ENCODE data around the gene RNF19B.

RNF19B gene

DNA sequence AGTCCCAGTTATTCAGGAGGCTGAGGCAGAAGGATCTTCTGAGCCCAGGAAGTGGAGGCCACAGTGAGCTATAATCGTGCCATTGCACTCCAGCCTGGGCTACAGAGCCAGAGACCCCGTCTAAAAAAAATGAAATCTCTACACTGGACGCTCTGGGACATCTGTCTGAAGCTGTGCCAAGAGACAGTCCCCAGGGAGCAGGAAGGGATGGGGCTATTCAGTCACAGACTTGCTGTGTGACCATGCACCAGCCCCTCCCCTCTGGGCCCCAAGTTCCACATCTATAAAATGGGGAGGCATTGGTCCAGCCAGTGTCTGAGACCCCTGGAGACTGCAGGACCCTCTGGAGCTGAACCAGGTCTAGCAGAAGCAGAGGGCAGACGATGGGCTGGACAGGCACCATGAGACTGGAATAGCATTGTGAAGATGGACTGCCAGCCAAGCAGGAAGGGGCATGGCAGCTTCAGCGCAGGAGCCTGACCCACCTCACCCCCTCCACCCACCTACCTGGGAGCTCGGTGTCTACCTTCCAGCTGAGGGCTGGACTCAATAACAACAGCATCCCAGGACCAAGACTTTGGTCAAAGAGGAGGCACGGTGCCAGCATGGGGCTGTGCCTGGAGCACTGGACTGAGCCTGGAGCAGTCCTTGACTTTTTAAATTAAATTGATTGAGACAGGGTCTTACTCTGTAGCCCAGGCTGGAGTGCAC lies 64.9 kb downstream of the RNF19B start:
- FAIRE-seq: no peak

DNA sequence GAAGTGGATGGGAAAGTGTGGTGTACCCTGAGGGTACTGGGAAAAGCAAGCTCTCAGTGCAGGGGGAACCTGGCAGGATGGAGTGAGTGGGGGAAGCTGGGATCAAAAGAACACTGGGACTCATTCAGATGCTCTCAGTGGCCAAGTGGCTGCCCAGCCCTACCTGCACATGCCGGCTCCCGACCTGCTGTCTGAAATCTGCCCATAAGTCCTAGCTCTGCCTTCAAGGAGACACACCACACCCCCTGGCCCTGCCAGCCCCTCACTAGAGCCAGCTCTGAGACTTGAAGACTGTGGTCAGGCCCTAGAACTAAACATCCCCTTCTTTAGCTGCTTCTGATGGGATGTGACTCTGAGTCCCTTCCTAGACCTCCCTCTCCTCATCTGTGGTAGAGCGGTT lies 65.7 kb downstream of the RNF19B start:
- FAIRE-seq: no peak

- FAIRE-seq: no peak
Measured at GRCh38 chr1:32898056-32898455, 66.6 kb downstream of the RNF19B start.

GRCh38 chr1:32897082-32898049 lies 67.2 kb downstream of the RNF19B start:
- no peak for FAIRE-seq

- no peak for FAIRE-seq
Measured at GRCh38 chr1:32896451-32896850, 68.2 kb downstream of the RNF19B start.

GRCh38 chr1:32895325-32896215 lies 69.0 kb downstream of the RNF19B start:
- FAIRE-seq: no peak

- no peak for FAIRE-seq
Measured at GRCh38 chr1:32894681-32895080, 69.9 kb downstream of the RNF19B start.

DNA sequence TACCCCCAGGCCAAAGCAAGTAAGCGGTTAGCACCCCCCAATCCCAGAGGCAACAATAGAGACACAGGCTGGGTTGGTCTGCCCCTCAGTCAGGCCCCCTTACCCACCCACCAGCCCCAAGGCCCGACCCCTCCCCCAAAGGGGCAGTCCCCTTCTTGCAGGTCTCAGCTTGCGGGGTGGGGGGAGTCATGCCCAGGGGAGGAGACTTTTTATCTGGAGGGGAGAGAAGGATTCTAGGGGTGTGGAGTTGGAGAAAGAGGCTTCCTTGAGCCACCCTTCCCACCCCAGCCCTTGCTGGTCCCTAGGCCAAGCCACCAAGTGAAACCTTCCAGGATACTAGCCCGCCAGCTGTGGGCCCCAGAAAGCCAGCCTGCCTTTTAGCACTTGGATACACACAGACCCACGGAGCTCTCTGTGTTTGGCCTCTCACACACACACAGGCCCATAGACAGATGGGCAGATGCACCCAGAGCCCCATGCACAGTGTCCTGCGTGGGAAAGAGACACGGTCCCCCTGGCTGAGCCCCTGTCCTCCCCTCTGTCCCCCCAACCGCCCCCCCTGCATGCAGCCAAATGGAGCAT lies 70.5 kb downstream of the RNF19B start:
- no peak for FAIRE-seq

- no peak for FAIRE-seq
Measured at GRCh38 chr1:32893198-32894018, 71.2 kb downstream of the RNF19B start.

GRCh38 chr1:32892368-32893197 lies 72.0 kb downstream of the RNF19B start:
- no peak for FAIRE-seq

DNA sequence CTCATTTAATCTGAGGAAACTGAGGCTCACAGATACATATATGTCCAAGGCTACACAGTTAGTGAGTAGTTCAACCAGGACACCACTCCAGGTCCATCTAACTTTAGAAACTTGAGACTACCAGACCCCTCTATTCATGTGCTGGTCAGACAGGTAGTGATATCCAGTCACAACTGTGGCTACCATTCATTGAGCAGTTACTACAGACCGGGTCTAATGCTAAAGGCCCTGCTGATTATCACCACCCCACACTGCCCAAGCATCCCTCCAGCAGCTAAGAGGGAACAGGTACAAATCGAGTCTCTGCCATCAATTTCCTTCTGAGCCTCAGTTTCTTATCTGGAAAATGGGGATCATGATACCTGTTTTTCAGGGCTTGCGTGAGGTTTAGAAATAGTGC lies 73.0 kb downstream of the RNF19B start:
- FAIRE-seq: no peak

- no peak for FAIRE-seq
Measured at GRCh38 chr1:32891241-32891570, 73.4 kb downstream of the RNF19B start.

- FAIRE-seq: no peak
Measured at GRCh38 chr1:32890516-32891240, 73.9 kb downstream of the RNF19B start.

- FAIRE-seq: no peak
Measured at GRCh38 chr1:32889731-32890278, 74.8 kb downstream of the RNF19B start.

DNA sequence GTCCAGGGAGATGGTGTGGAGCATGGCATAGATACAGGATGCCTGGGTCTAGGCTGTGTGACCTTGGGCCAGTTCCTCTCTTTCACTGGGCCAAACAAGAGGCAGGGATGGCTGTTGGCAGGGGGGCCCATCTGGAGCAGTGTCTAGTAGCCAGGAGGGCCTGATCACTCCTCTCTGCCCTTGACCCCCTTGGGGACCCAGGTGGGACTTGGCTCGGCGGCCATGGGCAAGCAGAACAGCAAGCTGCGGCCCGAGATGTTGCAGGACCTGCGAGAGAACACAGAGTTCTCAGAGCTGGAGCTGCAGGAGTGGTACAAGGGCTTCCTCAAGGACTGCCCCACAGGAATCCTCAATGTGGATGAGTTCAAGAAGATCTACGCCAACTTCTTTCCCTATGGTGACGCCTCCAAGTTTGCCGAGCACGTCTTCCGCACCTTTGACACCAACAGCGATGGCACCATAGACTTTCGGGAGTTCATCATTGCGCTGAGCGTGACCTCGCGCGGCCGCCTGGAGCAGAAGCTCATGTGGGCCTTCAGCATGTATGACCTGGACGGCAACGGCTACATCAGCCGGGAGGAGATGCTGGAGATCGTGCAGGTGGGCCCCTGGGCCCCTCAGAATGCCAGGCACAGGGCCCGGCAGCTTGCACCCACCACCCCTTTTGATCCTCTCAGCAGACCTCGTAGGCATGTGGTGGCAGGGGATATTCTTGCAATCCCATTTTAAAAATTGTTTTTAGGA lies 75.8 kb downstream of the RNF19B start:
- FAIRE-seq: no peak

GRCh38 chr1:32888134-32888533 lies 76.5 kb downstream of the RNF19B start:
- FAIRE-seq: no peak

- FAIRE-seq: no peak
Measured at GRCh38 chr1:32887623-32888022, 77.0 kb downstream of the RNF19B start.

DNA sequence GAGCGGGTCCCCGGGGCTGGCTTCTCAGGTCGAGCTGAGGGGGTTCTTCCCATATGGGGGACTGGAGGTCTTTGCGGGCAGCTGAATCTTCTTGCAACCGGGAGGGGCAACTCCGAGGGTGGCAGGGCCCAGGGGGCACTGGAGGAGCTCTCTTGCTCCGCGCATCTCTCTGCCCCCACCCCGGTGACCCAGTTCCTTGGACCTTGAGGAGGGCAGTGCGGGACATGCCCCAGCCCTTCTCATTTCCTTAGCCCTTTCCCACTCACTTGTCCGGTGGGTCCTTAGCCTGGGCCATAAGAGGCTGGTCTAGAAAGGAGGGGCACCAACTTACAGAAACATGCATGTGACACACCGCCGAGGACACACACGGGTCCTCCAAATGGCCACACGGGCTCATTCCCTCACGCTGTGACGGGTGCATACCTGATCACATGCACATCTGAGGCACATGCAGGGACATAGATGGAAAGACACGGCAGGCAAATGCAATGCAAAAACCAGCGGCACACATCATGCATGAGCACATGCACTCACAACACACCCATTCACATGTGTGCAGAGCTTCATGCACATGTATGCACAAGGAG lies 77.7 kb downstream of the RNF19B start:
- no peak for FAIRE-seq
